Adrenal gland (tissue), 12 donors: ENCODE results near the gene CBLC. TPM values are rescaled to one million over a fixed set of nuclear protein-coding genes. Genes with fewer than 3 reads are reported as not detected.

Experiments
- DNase-seq, 7 donors: peaks; one replicate each; pipeline ENCODE4 v3.0.0-alpha.2; 2019 to 2020
- H3K27ac ChIP-seq, 5 donors: fragments of 200-600 bp; sonication (generic) in 4 of 5; 1 replicate in 3 of 5; 2 replicates in 2 of 5; pipeline versions ENCODE4 v1.5.1 to v1.8.0; 2016 to 2020; ENCODE audit warnings: mild to moderate bottlenecking in 1 of 5
- H3K27me3 ChIP-seq: fragments of 200-600 bp; 2 replicates; pipeline ENCODE4 v1.8.0; 2021
- H3K36me3 ChIP-seq, 2 donors: fragments of 200-600 bp; replicated peaks in 1 of 2; 1 replicate in 1 of 2; 2 replicates in 1 of 2; pipeline versions ENCODE4 v1.5.1 to v1.8.0; 2018 to 2022
- H3K4me1 ChIP-seq, 2 donors: fragments of 200-600 bp; replicated peaks in 1 of 2; 1 replicate in 1 of 2; 2 replicates in 1 of 2; pipeline versions ENCODE4 v1.5.1 to v1.8.0; 2018 to 2021
- H3K4me3 ChIP-seq, 4 donors: fragments of 200-600 bp; sonication (generic) in 3 of 4; one replicate each; pipeline ENCODE4 v1.5.1; 2016 to 2018
- H3K9me3 ChIP-seq, 3 donors: fragments of 200-600 bp; sonication (generic) in 1 of 3; replicated peaks in 1 of 3; 1 replicate in 2 of 3; 2 replicates in 1 of 3; pipeline versions ENCODE4 v1.5.1 to v1.8.0; 2016 to 2021
- CTCF ChIP-seq, 6 experiments: fragments of 450-650 bp in 4 of 6; fragments of 200-600 bp in 2 of 6; sonication (generic) in 1 of 6; IDR thresholded peaks; 1 replicate in 5 of 6; 2 replicates in 1 of 6; pipeline versions ENCODE4 v1.5.1 to v1.8.0; 2016 to 2021; ENCODE audit warnings: antibody characterized with exemption in 6 of 6, mild to moderate bottlenecking in 2 of 6, moderate library complexity in 1 of 6
- POLR2A ChIP-seq, 2 donors: fragments of 450-650 bp; IDR thresholded peaks; one replicate each; pipeline ENCODE4 v1.6.1; 2017; ENCODE audit warnings: antibody characterized with exemption in 2 of 2, mild to moderate bottlenecking in 2 of 2, moderate library complexity in 1 of 2
- WGBS, 4 donors: extraction: QIAGEN DNeasy Blood & Tissue Kit in 2 of 4; methylation state at CpG; one replicate each; pipeline versions ENCODE4 v1.1.5 to v1.1.7; 2013 to 2017; 5-methylcytosine and 5-hydroxymethylcytosine counted together
- intact Hi-C, 2 donors: fragments of 100-400 bp; cut with DNase I; formaldehyde crosslinking; loops; one replicate each; pipeline versions ENCODE4 v1.14.1 to v1.15.0; 2022 to 2023
- polyA plus RNA-seq, 3 donors: library from polyadenylated mRNA; stranded (reverse); fragments of 200-250 nt in 2 of 3; fragments of 350-450 nt in 1 of 3; fragmentation: Illumina TruSeq in 1 of 3; extraction: RNeasy Lipid Tissue Mini Kit (QIAGEN cat#74804) in 1 of 3; gene quantifications; one replicate each; pipeline ENCODE4 v1.2.3, GENCODE V29; 2013 to 2014
- total RNA-seq, 9 donors: library from RNA; depleted of rRNA in 4 of 9; stranded (reverse); fragments of >200 nt in 4 of 9; fragments of 120-200 nt in 1 of 9; fragmentation: NEBNext Ultra II Directional in 1 of 9; extraction: Animal tissue kit (Norgen Biotek cat#: 25700) in 1 of 9; gene quantifications; one replicate each; pipeline versions ENCODE4 v1.1.0 to v1.2.4, GENCODE V29; 2013 to 2023
- donor health status: healthy with polysubstance abuse.
- donor health status: Bipolar disorder and iron deficiency.
- donor health status: DM: yes; HTN: yes; CAD: no.
- donor health status: DM: no; HTN: no; CAD: no.
- donor health status: DM: no; HTN: no; CAD: no.
- donor health status: DM: yes; HTN: yes; CAD: no.

CBLC gene
- total and polyA plus RNA-seq, 12 donors = 0.13 to 0.14 TPM; not detected in 10

GRCh38 chr19:44756089-44756562 lies 21.6 kb upstream of the CBLC start:
- H3K4me1 ChIP-seq = peaks cover 51 to 63% of the 10 kb centered on the region in 2 donors
- no peaks in the 10 kb centered on the region for H3K27me3 ChIP-seq
- no peak for TF ChIP-seq POLR2A (IDR thresholded peaks at IDR 0.05)
- TF ChIP-seq CTCF (IDR thresholded peaks at IDR 0.05) = no peak
- peak overlapping the region in 4 of 5 donors; percentile 9 to 96 (median 68) for H3K27ac ChIP-seq
- H3K9me3 ChIP-seq = no peaks in the 10 kb centered on the region
- H3K36me3 ChIP-seq = peaks cover 0 to 71% of the 10 kb centered on the region in 2 donors
- no peak overlapping the region for H3K4me3 ChIP-seq
- 90 to 95% (median 93%) methylated on average over 2 to 7 of the region's 7 CpGs for WGBS, 4 donors
- intact Hi-C loops = no loop called here
- no peak for DNase-seq

- intact Hi-C loops = no loop called here
- Histone ChIP-seq H3K4me1 (peaks cover 44 to 53% of the 10 kb centered on the region in 2 donors), H3K4me3 (peak overlapping the region in 1 of 4 donors; percentile 31), H3K27me3 (no peaks in the 10 kb centered on the region), H3K36me3 (peaks cover 0 to 61% of the 10 kb centered on the region in 2 donors), H3K27ac (peak overlapping the region in 4 of 5 donors; percentile 43 to 96 (median 77)), H3K9me3 (no peaks in the 10 kb centered on the region)
- DNase-seq = peak in 6 of 7 donors; percentile 38 to 72 (median 56)
- 51 to 77% (median 70%) methylated on average over 27 to 53 of the region's 53 CpGs for WGBS, 4 donors
- TF ChIP-seq CTCF (IDR thresholded peaks at IDR 0.05) (no peak), POLR2A (IDR thresholded peaks at IDR 0.05) (no peak)
Measured at GRCh38 chr19:44757057-44757734, 20.5 kb upstream of the CBLC start.

GRCh38 chr19:44757735-44758505 lies 19.8 kb upstream of the CBLC start:
- Histone ChIP-seq H3K27ac (peak overlapping the region in 4 of 5 donors; percentile 26 to 96 (median 77)), H3K4me3 (peak overlapping the region in 1 of 4 donors; percentile 31), H3K4me1 (peaks cover 37 to 45% of the 10 kb centered on the region in 2 donors), H3K27me3 (no peaks in the 10 kb centered on the region), H3K9me3 (no peaks in the 10 kb centered on the region), H3K36me3 (peaks cover 0 to 53% of the 10 kb centered on the region in 2 donors)
- intact Hi-C loops = no loop called here
- TF ChIP-seq CTCF (IDR thresholded peaks at IDR 0.05) = peak in 2 of 6 experiments; percentile 5 to 14
- no peak for TF ChIP-seq POLR2A (IDR thresholded peaks at IDR 0.05)
- peak; percentile 67 to 88 (median 74) for DNase-seq
- 33 to 59% (median 40%) methylated on average over 35 to 68 of the region's 68 CpGs for WGBS, 4 donors

GRCh38 chr19:44758596-44758995 lies 19.1 kb upstream of the CBLC start:
- H3K27me3 ChIP-seq = no peaks in the 10 kb centered on the region
- H3K27ac ChIP-seq = peak overlapping the region in 4 of 5 donors; percentile 66 to 96 (median 77)
- no peak overlapping the region for H3K4me3 ChIP-seq
- no peaks in the 10 kb centered on the region for H3K9me3 ChIP-seq
- 64 to 82% (median 75%) methylated on average over 5 to 9 of the region's 9 CpGs for WGBS, 4 donors
- intact Hi-C loops = no loop called here
- H3K36me3 ChIP-seq = peaks cover 0 to 52% of the 10 kb centered on the region in 2 donors
- peaks cover 30 to 43% of the 10 kb centered on the region in 2 donors for H3K4me1 ChIP-seq
- no peak for TF ChIP-seq POLR2A (IDR thresholded peaks at IDR 0.05)
- no peak for TF ChIP-seq CTCF (IDR thresholded peaks at IDR 0.05)
- DNase-seq = peak in 2 of 7 donors; percentile 36 to 47
